HG03108 (cell line): ENCODE data around the gene STEAP3.
A peak's percentile ranks its signal among the peaks of the same experiment; 100 is the strongest.

Experiments
- ATAC-seq: cut with Tn5 transposase; IDR thresholded peaks from one replicate; pipeline ENCODE4 v1.9.1; 2021; ENCODE audit warnings: moderate library complexity; ENCODE audit not compliant: unreplicated experiment

STEAP3 gene, protein sequence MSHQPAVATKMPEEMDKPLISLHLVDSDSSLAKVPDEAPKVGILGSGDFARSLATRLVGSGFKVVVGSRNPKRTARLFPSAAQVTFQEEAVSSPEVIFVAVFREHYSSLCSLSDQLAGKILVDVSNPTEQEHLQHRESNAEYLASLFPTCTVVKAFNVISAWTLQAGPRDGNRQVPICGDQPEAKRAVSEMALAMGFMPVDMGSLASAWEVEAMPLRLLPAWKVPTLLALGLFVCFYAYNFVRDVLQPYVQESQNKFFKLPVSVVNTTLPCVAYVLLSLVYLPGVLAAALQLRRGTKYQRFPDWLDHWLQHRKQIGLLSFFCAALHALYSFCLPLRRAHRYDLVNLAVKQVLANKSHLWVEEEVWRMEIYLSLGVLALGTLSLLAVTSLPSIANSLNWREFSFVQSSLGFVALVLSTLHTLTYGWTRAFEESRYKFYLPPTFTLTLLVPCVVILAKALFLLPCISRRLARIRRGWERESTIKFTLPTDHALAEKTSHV

DNA sequence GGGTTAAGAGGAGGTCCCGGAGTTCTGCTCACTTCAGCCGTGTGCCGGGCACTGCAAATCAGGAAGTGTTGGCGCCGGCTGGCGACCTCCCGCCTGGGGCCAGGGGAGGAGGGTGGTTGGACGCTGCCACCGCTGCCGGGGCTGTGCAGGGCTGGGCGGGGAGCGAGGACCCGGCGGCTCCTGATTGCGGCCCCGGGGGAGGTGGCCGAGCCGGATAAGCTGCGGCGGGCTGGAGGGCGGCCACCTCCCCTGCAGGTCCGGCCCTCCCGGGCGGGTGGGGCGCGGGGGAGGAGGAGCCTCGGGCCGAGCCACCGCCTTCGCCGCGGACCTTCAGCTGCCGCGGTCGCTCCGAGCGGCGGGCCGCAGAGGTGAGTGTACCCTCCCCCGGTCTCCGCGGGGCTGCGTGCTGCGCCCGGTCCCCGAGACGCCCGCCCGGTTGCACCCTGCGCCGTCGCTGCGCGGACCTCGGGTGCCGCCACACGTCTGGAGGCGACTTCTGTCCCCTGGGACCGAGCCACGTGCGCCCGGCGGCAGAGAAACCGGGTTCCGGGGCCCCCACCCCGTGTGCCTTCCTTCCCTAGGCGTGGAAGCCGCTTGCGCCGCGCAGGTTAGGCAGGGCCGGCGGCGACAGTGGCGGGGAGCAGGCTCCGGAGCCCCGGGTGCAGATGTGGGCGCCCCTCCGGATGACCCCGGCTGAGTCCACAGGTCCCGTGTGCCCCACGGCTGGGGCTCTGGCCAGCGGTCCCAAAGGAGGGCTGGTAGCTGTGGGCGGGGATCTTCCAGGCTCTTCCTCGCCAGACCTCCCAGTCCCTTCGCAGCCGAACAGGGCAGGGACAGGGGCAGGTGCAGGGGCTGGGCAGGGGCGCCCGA is at the start of gene STEAP3:
Gene STEAP3, plus strand, starts transcription at position 314 of the 870 bp plus-strand sequence. CDS start 7,179 bp downstream, outside the sequence.
- ATAC-seq: peak; percentile 85

DNA sequence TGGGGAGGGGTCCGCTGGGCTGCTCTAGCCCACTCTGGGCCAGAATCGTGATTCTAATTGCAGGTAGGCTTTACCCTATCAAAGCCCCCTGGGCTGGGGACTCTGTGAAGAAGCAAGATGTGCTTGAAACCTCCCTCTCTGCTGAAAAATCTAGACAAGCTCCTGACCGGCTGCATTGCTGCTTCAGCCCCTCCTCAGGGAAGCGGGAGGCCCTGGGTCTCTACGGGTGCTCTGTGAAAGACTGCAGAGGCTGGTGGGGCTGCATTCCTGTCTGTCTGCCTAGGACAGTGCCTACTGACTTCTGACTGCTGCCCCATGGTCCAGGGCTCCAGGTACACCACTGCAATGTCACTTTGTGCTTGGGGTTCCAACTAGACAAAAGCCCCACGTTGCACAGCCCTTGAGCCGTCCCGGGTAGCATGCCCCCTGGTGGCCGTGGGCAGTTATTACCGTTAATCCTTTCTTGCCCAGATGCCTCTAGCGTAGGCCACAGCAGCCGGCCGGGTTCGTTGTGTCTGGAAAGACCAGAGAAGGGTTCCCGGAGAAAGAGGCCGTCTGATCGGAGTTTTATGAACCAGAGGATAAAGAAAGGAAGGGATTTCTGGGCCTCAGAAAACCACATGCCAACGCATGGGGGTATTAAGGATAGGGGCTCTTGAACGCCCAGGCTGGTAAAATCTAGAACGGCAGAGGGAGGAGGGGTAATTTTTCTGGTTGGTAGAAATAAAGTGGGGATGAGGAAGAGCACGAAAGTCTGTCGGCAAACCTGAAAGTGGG is 49.2 kb upstream of the STEAP3 start:
- ATAC-seq: no peak

DNA sequence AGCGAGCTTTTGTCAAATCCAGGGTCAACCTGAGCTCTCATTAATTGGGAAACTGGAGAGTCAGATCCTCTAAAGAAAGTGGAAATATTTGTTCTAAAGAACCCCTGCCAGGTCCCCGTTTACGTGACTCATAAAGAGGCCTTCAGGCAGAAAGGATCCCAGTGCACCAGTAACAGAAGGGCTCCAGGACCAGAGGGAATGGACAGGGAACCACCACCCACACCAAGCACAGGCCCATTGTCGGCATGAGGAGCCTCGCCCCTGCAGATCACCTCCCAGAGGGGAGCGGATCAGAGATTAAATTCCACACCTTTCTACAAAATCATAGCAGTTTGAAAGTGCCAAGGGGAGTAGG is 48.7 kb upstream of the STEAP3 start:
- ATAC-seq: no peak

DNA sequence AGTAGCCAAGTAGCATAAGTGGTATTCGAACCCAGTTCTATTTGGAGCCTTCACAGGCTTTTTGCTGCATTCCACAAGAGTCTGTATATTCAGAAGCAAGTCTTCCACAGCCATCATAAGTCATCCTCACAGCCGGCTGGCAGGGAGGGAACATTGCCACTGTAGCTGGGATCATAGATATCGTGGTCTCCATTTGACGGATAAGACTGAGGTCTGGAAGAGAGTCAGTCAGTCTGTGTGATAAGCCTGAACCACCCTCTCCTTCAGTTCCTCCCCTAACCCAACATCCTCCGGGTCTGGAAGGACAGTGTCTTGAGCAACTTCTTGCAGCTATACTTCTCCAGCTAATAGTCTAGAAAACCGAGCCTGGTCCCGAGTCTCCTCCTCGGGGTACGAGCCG is 48.1 kb upstream of the STEAP3 start:
- ATAC-seq: no peak

DNA sequence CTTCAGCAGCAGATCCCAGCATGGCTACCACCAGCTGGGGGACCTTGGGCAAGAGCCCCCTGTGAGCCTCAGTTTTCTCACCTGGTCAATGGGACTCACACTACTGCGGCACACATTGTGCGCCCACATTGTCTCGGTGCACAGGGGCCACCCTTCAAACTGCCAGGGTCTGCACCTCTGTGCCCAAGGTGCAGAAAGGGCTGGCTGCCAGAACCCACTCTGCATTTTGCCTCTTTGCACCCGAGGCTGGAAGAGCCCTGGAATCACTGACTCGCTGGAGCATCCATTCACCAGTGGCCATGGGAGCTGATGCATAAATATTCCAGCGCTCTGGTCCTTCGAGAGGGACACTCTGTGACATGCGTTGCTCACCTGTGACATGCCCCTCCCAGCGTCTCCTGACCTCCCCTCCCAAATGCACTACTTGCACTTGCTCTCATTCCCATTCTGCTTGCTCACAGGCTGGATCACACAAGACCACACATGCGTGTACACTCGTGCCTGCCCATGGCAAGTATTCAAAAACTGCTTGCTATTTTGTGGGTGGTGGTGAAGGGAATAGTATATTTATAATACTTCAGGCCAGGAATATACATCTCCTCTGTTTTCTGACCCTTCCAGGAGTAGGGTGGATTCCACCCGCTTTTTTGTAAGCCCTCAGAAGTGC is 46.3 kb upstream of the STEAP3 start:
- no peak for ATAC-seq

DNA sequence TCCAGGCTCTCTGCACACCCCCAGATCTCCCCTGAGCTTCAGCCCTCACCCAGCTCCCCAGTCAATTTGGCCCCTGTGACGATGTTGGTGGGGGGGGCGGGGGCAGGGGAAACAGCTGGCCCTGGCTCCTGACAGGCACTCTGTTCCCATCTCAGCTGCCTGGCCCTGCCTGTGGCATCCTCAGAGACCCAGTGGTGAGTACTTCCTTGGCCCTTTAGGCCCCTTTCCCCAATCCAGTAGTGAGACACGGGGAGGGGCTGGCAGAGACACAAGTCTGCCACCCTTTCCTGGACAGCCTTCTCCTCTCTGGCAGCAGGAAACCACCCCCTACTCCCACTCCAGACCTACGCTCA is 45.8 kb upstream of the STEAP3 start:
- no peak for ATAC-seq

DNA sequence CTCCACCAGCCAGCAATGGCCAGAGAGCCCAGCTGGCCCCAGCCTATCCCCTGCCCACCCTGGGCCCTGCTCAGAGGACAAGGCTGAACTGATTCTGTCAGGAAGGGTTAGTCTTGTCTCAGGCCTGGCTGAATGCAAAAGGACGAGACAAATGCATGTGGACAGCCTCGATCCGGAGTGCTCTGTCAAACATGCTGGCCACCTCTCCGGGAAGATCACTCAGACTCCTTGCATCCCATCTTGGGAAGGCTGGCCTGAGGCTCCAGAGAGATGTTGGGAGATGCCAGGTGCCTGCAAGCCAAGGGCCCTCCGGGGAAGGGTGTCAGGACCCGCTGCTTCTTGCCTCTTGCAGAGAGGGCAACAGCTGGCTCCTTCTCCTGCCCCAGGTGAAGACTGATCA is 44.9 kb upstream of the STEAP3 start:
- no peak for ATAC-seq

DNA sequence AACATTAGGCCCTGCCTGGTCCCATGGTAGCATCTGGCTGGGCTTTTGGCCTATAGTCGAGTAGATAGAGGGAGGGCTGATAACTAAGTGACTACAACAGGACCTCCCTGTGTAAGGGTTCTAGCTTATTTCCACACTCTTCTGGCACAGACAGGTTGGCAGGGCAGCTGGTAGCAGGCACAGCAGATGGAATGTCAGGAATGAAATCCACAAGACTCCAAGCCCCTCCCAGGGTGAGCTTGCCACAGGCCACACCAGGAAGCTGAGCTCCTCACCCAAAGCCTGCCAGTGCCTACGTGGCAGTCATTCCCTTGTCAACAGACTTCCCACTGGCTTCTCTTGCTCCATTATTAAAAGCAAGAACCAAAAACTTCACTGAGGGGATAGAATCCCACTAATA is 44.4 kb upstream of the STEAP3 start:
- no peak for ATAC-seq

DNA sequence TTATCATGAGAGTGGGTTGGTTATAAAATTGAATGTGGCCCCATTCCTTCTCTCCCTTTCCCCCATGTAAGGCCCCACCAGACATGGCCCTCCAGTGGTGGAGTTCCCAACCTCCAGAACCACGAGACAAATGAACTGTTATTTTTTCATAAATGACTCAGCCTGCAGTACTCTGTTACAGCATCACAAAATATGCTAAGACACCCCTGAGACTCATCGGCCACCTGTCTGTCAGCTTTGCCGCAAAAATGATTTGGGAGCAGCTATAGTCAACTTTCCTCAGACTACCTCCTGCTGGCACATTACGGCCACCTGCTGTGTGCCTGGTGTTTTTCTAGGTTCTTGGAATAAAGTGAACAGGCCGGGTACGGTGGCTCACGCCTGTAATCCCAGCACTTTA is 43.6 kb upstream of the STEAP3 start:
- ATAC-seq: no peak

DNA sequence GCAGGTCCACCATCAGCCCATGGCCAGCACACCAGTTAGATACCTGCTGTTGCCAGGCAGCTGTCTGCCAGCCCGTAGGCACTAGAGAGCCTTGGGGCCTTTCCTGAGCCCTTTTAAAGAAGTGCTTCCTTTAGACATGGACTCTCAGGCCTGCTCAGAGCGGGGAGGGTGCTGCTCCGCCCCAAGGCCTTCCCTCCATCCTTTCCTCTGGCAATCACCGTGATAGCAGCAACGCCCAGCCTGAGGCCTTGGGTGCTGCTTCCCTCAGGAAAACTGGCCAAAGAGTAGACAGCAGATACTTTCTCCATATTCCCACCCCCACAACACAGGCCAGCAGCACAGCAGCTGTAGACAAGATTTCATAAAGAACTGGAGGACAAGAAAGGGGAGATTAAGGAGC is 42.7 kb upstream of the STEAP3 start:
- no peak for ATAC-seq

DNA sequence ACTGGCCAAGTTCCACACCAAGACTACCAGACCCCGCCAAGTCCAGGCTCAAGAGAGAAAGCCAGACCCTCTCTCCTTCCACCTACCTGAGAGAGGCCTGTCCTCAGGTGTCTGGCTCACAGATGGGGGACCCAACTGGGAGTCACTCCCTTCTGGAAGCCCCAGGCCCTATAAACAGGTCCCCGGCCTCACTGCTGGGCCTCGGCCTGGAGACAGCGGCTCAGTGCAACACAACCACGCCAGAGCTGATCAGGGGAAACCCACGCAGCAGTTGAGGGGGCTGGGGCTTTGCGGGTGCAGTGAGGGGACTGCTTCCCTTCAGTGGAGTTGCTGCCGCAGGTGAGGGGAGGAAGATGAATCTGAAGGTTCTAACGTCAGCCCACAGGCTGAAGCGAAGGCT is 42.2 kb upstream of the STEAP3 start:
- ATAC-seq: no peak

DNA sequence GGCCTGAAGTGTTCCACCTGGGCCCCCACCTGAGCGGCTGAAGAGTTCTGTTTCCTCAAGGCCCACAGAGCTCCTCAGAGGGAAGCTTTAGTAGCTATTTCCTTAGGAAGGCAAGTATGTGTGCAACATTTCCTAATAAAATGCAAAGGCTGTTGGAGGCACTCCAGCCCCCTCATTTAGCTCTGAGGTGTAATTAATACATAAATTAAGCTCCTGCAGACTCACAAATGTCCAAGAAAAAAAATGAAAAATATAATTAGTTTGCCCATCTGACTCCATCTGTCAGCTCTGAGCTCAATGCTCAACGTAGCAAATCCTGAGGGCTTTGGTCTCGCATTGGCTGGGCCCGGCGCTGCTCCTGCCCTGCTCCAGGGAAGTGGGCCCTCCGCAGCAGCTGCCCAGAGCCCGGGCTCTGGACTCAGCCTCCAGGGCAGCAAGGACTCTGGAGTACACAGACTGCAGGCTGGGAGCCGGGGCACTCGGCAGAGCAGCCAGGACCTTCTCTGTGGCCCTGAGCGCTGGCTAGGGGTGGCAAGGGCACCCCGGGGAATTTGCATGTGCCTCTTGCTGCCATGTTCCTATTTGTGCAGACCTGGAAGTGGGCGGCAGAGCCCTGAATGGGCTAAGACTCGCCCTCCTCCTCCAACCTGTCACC is 41.7 kb upstream of the STEAP3 start:
- no peak for ATAC-seq

DNA sequence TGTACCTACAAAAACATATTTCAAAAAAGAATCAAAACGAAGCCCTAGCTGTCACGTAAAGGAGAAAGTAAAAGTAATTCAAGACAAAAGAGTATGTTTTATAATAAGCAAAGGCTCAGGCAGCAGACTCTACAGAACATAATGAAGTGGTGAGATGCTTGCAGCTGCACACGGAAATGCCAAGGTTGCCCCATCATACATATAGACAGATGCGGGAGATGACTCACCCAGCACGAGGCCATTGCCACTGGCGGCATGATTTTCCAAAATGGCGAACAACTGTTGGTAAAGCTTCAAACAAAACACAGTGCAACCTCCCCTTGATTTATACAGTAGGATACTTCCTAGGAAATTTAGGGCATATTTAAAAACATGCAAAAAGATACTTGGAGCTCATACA is 39.1 kb upstream of the STEAP3 start:
- no peak for ATAC-seq

DNA sequence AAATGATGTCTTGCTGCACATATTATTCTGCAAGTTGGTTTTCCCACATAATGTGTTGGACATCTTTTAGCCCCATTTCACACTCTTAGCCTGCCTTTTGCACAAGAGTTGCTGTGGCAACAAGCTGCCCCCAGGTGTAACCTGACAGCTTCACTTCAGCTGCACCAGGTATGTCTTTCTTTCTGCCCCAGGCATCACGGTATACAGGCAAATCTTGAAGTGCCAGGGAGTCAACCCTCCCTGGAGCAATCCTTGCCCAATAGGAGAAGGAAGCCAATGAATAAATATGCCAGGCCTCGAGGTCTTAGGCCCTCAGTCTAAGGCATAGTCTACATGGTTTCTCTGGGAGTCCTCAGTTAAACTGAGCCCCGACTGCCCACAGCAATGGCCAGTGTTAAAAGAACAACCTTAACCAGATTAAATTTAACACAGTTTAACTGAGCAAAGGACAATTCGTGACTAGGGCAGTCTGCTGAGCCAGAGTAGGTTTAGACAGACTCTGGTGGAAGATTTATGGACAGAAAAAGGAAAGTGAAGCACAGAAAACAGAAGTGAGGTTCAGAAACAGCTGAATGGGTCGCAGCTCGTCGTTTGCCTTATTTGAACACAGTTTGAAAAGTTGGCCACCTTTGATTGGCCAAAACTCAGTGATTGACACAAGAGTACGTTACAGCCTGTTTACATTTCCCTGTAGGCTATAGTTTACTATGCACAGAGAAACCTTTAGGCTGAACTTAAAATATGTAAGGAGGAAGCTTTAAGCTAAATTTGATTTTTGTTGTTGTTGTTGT is 33.1 kb upstream of the STEAP3 start:
- ATAC-seq: no peak

DNA sequence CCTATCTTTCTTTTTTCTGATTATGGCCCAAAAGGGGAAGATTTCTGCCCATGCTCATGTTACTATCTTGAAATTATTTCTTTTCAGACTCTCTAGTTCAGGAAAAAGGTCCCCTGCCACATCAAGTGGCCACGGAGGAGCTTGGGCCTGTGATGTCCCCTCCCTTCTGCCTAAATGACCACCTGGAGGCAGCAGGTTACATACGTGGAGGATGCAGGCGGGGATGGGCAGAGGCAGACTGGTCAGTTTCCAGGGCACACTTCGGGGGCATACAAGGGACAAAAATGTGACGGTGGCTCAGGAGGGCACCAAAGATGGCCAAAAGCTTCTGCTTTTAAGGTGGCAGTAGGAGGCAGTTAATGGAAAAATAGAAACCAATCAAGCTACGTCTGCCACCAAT is 30.7 kb upstream of the STEAP3 start:
- ATAC-seq: no peak

DNA sequence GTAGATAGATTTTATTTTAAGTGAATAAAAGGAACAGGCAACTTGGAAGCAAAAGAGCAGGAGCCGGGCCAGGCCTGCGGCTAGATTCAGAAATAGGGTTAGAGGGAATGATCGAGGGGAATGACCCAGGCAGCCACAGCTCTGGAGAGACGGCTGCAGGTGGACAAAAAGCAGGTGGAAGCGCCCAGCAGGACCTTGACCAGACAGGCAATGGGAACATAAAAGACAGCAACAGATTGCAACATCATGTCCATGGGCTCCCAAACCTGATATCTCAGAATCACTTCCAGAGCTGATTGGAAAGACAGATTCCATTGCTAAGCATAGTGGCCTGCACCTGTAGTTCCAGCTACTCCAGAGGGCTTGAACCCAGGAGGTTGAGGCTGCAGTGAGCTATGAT is 28.6 kb upstream of the STEAP3 start:
- no peak for ATAC-seq

DNA sequence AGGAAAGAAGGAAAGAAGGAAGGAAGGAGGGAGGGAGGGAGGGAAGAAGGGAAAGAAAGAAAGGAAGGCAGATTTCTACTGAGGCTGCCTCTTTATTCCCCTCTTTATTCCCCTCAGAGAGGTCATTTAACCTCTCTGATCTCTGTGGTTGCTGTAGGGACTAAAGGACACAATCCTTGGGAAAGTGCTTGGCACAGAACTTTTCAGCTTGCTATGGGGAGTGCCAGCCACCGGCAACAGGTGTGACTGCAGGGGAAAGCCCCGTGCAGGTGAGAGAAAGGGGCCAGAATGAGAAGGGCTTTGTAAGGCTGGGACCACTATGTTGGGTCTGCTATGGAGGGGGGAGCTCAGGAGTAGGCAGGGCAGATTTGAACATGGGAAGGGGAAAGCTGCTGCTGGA is 27.7 kb upstream of the STEAP3 start:
- ATAC-seq: no peak

DNA sequence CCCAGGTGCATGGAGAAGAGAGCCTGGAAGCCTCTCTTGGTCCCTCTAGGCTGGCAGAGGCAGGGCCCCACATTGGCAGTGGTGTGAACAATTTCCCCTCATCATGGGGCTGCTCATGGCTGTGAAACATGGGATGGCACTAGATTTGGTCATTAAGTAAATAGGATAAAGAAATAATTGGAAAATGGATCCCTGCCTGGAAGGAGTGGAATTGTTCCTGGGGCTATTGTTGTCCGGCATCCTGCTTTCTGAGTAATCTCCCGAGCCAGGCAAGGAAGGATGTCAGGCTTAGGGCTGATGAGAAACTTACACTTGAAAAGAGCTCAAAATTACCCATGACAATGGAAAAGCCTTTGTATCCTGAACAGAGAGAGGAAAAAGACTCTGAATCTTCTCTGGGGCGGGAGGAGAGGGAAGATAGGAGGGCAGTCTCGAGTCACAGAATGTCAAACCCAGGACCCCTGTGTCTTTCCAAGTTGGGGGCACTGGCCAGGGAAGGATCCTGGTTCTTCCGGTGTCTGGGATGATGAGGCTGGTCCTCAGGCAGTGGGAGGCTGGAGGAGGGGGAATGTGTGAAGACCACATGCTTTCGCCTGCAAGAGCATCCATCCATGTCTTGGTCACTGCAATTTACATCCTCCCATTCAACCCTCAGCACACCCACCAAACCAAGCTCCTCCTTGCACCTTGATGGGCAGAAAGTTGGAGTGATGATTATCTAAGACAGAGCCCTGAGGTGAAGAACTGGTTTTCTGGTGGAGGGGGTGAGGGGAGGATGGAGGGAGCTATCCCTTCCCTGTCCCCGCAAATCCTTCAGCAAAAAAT is 27.1 kb upstream of the STEAP3 start:
- ATAC-seq: no peak

DNA sequence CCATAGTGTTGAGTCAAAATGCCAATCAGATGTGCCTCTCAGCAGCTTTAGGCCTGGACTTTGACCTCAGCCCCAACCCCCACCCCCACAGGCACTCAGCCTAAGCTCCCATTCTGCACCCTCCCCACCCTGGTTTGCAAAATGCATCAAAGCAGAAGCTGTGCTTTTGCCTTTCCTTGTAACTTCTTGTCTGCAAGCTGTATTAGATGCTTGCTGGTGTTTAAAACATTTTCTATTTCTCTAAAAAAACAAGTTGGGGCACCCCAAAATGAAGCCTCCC is 26.6 kb upstream of the STEAP3 start:
- ATAC-seq: no peak
